DLD1 (cell line): Measurements from ENCODE around the gene PSRC1.

Source experiments
- in situ Hi-C: cut with HindIII; loops from 2 replicates; pipeline ENCODE4 v1.10.0; 2017; ENCODE audit warnings: low sequenced_read_pairs

Gene PSRC1

GRCh38 chr1:109248797-109249629, 33.9 kb downstream of the PSRC1 start, which contains the start of gene CELSR2:
Gene CELSR2, plus strand, starts transcription at chr1:109249539. Its CDS starts 541 bp downstream, at chr1:109250080.
- in situ Hi-C loops = no loop called here

- in situ Hi-C loops = no loop called here
Measured at GRCh38 chr1:109248444-109248796, 34.5 kb downstream of the PSRC1 start.

- in situ Hi-C loops = no loop called here
Measured at GRCh38 chr1:109247401-109248365, 35.3 kb downstream of the PSRC1 start.

- in situ Hi-C loops = no loop called here
Measured at GRCh38 chr1:109246141-109246551, 36.8 kb downstream of the PSRC1 start.

- in situ Hi-C loops = no loop called here
Measured at GRCh38 chr1:109243860-109244552, 38.9 kb downstream of the PSRC1 start.

GRCh38 chr1:109243221-109243620, 39.7 kb downstream of the PSRC1 start:
- in situ Hi-C loops = no loop called here

GRCh38 chr1:109242387-109242786, 40.6 kb downstream of the PSRC1 start:
- in situ Hi-C loops = no loop called here

- in situ Hi-C loops = no loop called here
Measured at GRCh38 chr1:109241841-109242345, 41.1 kb downstream of the PSRC1 start.

- in situ Hi-C loops = no loop called here
Measured at GRCh38 chr1:109241344-109241743, 41.6 kb downstream of the PSRC1 start.

- in situ Hi-C loops = no loop called here
Measured at GRCh38 chr1:109240158-109241152, 42.5 kb downstream of the PSRC1 start.

- in situ Hi-C loops = loop anchor here (5.0 to 10.0 kb wide), 2 partner anchors 37 to 235 kb away; no protein-coding TSS in a partner anchor
Measured at GRCh38 chr1:109239409-109240068, 43.4 kb downstream of the PSRC1 start.

GRCh38 chr1:109239047-109239408, 43.9 kb downstream of the PSRC1 start:
- in situ Hi-C loops = loop anchor here (5.0 to 10.0 kb wide), 2 partner anchors 37 to 234 kb away; no protein-coding TSS in a partner anchor

- in situ Hi-C loops = loop anchor here (5.0 to 10.0 kb wide), 2 partner anchors 36 to 234 kb away; no protein-coding TSS in a partner anchor
Measured at GRCh38 chr1:109238382-109238781, 44.6 kb downstream of the PSRC1 start.

- in situ Hi-C loops = loop anchor here (5.0 to 10.0 kb wide), 2 partner anchors 35 to 233 kb away; no protein-coding TSS in a partner anchor
Measured at GRCh38 chr1:109237512-109237911, 45.4 kb downstream of the PSRC1 start.

- in situ Hi-C loops = loop anchor here (5.0 to 10.0 kb wide), 2 partner anchors 33 to 230 kb away; no protein-coding TSS in a partner anchor
Measured at GRCh38 chr1:109235137-109235536, 47.8 kb downstream of the PSRC1 start.

GRCh38 chr1:109231066-109231465, 51.9 kb downstream of the PSRC1 start:
- in situ Hi-C loops = loop anchor here (10.0 kb wide), 1 partner anchor 226 kb away; no protein-coding TSS in a partner anchor
